Measurements from ENCODE around the gene SWT1.

Gene SWT1

DNA sequence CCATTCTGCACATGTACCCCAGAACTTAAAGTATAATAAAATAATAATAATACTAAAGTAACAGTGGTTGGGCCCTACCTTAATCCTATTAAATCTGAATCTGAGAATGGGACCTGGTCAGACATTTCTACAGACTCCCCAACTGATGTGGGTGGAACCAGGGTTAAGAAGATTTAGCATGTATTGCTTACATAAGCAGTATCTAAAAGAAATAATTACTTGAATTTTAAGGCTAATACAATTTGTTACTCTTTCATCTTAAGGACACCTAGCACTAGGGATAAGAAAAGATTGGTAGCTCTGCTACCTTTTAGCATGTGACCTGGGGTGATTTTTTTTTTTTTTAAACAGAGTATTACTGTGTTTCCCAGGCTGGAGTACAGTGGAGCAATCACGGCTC lies 80.7 kb downstream of the SWT1 start:
- no peak for ATAC-seq (ENCODE audit: insufficient read depth, low read depth)
- Histone ChIP-seq H3K9ac (ENCODE audit: low read depth, low read length) (no peak overlapping the region), H3K27me3 (ENCODE audit: insufficient read depth, low read length, poor library complexity) (no peaks in the 10 kb centered on the region), H3K4me1 (ENCODE audit: insufficient read depth, low read length) (no peaks in the 10 kb centered on the region), H3K9me3 (ENCODE audit: insufficient read depth, low read length, severe bottlenecking) (no peaks in the 10 kb centered on the region), H3K4me3 (ENCODE audit: low read depth in 1 of 2, low read length in 2 of 2) (no peak overlapping the region), H4K20me1 (ENCODE audit: insufficient read depth, low read length) (no peaks in the 10 kb centered on the region), H3K36me3 (ENCODE audit: insufficient read depth, low read length) (no peaks in the 10 kb centered on the region), H3K27ac (ENCODE audit: low read length) (no peak overlapping the region), H2AFZ (ENCODE audit: low read depth, low read length) (no peak overlapping the region), H3K79me2 (ENCODE audit: insufficient read depth, low read length) (no peaks in the 10 kb centered on the region), H3K4me2 (ENCODE audit: insufficient read depth, low read length) (no peak overlapping the region)
- no peak for DNase-seq
- TF ChIP-seq, protein P1, sequence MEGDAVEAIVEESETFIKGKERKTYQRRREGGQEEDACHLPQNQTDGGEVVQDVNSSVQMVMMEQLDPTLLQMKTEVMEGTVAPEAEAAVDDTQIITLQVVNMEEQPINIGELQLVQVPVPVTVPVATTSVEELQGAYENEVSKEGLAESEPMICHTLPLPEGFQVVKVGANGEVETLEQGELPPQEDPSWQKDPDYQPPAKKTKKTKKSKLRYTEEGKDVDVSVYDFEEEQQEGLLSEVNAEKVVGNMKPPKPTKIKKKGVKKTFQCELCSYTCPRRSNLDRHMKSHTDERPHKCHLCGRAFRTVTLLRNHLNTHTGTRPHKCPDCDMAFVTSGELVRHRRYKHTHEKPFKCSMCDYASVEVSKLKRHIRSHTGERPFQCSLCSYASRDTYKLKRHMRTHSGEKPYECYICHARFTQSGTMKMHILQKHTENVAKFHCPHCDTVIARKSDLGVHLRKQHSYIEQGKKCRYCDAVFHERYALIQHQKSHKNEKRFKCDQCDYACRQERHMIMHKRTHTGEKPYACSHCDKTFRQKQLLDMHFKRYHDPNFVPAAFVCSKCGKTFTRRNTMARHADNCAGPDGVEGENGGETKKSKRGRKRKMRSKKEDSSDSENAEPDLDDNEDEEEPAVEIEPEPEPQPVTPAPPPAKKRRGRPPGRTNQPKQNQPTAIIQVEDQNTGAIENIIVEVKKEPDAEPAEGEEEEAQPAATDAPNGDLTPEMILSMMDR (IDR thresholded peaks at IDR 0.05; ENCODE audit: borderline replicate concordance, extremely low read depth, low read length, poor library complexity, severe bottlenecking): no peak

- TF ChIP-seq, protein P1 (IDR thresholded peaks at IDR 0.05; ENCODE audit: borderline replicate concordance, extremely low read depth, low read length, poor library complexity, severe bottlenecking): peak; percentile 51
- no peak for TF ChIP-seq EZH2 (IDR thresholded peaks at IDR 0.05; ENCODE audit: borderline replicate concordance, low read depth, low read length, severe bottlenecking)
- no peaks in the 10 kb centered on the region for H3K4me1 ChIP-seq (ENCODE audit: insufficient read depth, low read length)
- 0 out of 3 replicates have a peak, but pooled peaks have one; percentile 49 for ATAC-seq (ENCODE audit: insufficient read depth, low read depth)
- no peaks in the 10 kb centered on the region for H3K27me3 ChIP-seq (ENCODE audit: insufficient read depth, low read length, poor library complexity)
- no peak overlapping the region for H3K27ac ChIP-seq (ENCODE audit: low read length)
- no peak overlapping the region for H3K9ac ChIP-seq (ENCODE audit: low read depth, low read length)
- no peak overlapping the region for H3K4me3 ChIP-seq (ENCODE audit: low read depth in 1 of 2, low read length in 2 of 2)
- no peaks in the 10 kb centered on the region for H3K36me3 ChIP-seq (ENCODE audit: insufficient read depth, low read length)
- no peak for DNase-seq
- no peaks in the 10 kb centered on the region for H4K20me1 ChIP-seq (ENCODE audit: insufficient read depth, low read length)
- no peaks in the 10 kb centered on the region for H3K79me2 ChIP-seq (ENCODE audit: insufficient read depth, low read length)
- H3K4me2 ChIP-seq (ENCODE audit: insufficient read depth, low read length): no peak overlapping the region
- H2AFZ ChIP-seq (ENCODE audit: low read depth, low read length): no peak overlapping the region
- no peaks in the 10 kb centered on the region for H3K9me3 ChIP-seq (ENCODE audit: insufficient read depth, low read length, severe bottlenecking)
Observed at GRCh38 chr1:185238447-185238846, 81.5 kb downstream of the SWT1 start.

DNA sequence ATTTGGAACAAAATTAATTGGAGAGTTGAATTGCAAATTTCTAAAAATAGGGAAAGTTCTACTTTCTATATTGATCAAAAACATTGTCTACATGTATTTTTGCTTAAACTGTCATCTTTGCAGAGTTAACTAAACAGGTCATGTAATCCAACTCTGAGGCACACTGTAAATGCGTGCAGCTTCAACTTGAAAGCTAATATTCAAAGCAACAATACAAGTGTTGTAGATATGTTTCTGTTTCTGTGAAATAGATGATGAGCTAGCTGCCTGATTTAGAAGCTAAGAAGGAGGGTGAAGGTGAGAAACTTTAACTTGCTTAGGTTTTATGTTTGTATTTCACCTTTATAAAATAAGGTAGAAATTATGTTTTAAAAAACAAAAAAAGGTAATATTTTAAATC lies 82.9 kb downstream of the SWT1 start:
- H2AFZ ChIP-seq (ENCODE audit: low read depth, low read length): no peak overlapping the region
- H3K4me2 ChIP-seq (ENCODE audit: insufficient read depth, low read length): no peak overlapping the region
- no peaks in the 10 kb centered on the region for H3K27me3 ChIP-seq (ENCODE audit: insufficient read depth, low read length, poor library complexity)
- H3K9ac ChIP-seq (ENCODE audit: low read depth, low read length): no peak overlapping the region
- H3K79me2 ChIP-seq (ENCODE audit: insufficient read depth, low read length): no peaks in the 10 kb centered on the region
- no peaks in the 10 kb centered on the region for H3K4me1 ChIP-seq (ENCODE audit: insufficient read depth, low read length)
- H3K9me3 ChIP-seq (ENCODE audit: insufficient read depth, low read length, severe bottlenecking): no peaks in the 10 kb centered on the region
- no peak overlapping the region for H3K4me3 ChIP-seq (ENCODE audit: low read depth in 1 of 2, low read length in 2 of 2)
- no peaks in the 10 kb centered on the region for H4K20me1 ChIP-seq (ENCODE audit: insufficient read depth, low read length)
- no peak for TF ChIP-seq EZH2 (IDR thresholded peaks at IDR 0.05; ENCODE audit: borderline replicate concordance, low read depth, low read length, severe bottlenecking)
- TF ChIP-seq, protein P1 (IDR thresholded peaks at IDR 0.05; ENCODE audit: borderline replicate concordance, extremely low read depth, low read length, poor library complexity, severe bottlenecking): no peak
- ATAC-seq (ENCODE audit: insufficient read depth, low read depth): no peak
- DNase-seq: no peak
- no peak overlapping the region for H3K27ac ChIP-seq (ENCODE audit: low read length)
- H3K36me3 ChIP-seq (ENCODE audit: insufficient read depth, low read length): no peaks in the 10 kb centered on the region

DNA sequence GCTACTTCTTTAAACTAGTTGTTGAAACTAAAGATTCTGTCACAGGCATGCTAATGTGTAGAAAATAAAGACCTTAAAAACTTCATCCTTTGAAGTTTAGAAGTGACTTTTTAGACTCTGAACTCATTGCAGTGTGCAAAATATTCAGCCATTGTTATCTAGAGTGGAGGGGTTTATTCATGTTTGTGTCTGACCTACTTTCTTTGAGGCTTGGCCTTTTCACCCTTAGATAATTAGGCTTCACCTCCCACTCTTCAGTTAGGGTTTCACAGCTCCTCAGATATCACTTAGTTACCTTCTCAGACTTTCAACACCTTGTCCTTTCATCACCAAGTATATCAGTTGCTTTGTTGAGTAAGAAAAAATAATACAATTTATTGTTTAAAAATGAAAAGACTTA lies 84.2 kb downstream of the SWT1 start:
- no peak overlapping the region for H3K4me2 ChIP-seq (ENCODE audit: insufficient read depth, low read length)
- H3K4me1 ChIP-seq (ENCODE audit: insufficient read depth, low read length): no peaks in the 10 kb centered on the region
- ATAC-seq (ENCODE audit: insufficient read depth, low read depth) (no peak), DNase-seq (no peak)
- H3K27ac ChIP-seq (ENCODE audit: low read length): no peak overlapping the region
- no peak for TF ChIP-seq EZH2 (IDR thresholded peaks at IDR 0.05; ENCODE audit: borderline replicate concordance, low read depth, low read length, severe bottlenecking)
- TF ChIP-seq, protein P1 (IDR thresholded peaks at IDR 0.05; ENCODE audit: borderline replicate concordance, extremely low read depth, low read length, poor library complexity, severe bottlenecking): no peak
- no peaks in the 10 kb centered on the region for H3K36me3 ChIP-seq (ENCODE audit: insufficient read depth, low read length)
- H3K9me3 ChIP-seq (ENCODE audit: insufficient read depth, low read length, severe bottlenecking): no peaks in the 10 kb centered on the region
- H3K79me2 ChIP-seq (ENCODE audit: insufficient read depth, low read length): no peaks in the 10 kb centered on the region
- H4K20me1 ChIP-seq (ENCODE audit: insufficient read depth, low read length): no peaks in the 10 kb centered on the region
- no peaks in the 10 kb centered on the region for H3K27me3 ChIP-seq (ENCODE audit: insufficient read depth, low read length, poor library complexity)
- no peak overlapping the region for H3K9ac ChIP-seq (ENCODE audit: low read depth, low read length)
- H2AFZ ChIP-seq (ENCODE audit: low read depth, low read length): no peak overlapping the region
- no peak overlapping the region for H3K4me3 ChIP-seq (ENCODE audit: low read depth in 1 of 2, low read length in 2 of 2)
